Articular chondrocyte of knee joint (primary cell): ENCODE data around the gene SBF2. TPM values are rescaled to one million over a fixed set of nuclear protein-coding genes. Genes with fewer than 3 reads are reported as not detected.

Experiments
- small RNA-seq: library from RNA; depleted of rRNA; stranded (forward); fragments of <200 nt; gene quantifications from one replicate; pipeline ENCODE3, GENCODE V24; 2012
- total RNA-seq: library from RNA; depleted of rRNA; stranded (reverse); fragments of >200 nt; gene quantifications from 2 replicates; pipeline ENCODE4 v1.2.3, GENCODE V29; 2012

SBF2 gene
- 78.1 and 83.7 TPM in 2 replicates for total RNA-seq

DNA sequence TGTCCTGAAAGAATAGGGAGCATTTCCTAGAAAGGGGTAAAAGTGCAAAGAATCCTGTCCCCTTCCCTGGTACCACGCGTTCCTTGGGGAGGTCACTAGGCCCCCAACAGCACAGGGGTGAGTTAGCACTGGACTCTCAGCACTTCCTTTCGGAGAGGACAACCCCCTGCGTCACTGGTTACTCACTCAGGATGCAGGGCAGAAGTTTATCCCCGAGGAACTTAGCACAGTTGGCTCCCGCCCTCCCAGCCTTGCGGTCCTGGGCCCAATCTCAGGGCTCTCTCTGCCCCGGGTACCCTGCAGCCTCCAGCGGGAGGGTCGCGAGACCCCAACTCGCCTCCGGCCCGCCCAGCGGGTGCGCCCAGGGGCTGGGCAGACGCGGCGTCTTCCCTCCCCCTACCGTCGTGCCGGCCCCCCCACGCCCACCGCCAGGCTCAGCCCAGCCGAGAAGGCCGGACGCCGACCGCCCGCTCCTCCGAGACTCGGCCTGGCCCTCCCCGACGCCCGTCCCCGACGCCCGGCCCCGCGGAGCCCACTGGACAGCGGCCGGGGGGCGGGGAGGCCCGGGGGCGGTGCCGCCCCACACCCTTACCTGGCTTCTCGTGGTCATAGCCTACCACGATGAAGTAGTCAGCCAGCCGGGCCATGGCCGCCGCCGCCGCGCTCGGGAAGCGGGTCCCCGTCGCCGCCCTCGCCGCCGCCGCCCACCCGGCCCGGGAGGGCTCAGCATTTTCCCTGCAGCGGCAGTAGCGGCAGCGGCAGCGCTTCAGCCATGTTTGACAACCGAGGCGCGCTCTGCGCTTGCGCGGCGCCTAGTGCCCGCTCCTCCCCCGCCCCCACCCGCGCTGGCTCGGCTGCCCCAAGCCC is at the start of gene SBF2:
TSS of gene SBF2 (minus strand) at position 797 of the 867 bp plus-strand sequence. CDS start at position 647, 150 bp downstream.

GRCh38 chr11:10304495-10305261 is 10.7 kb upstream of the SBF2 start, which contains the start of gene ADM:
Gene ADM (plus strand): TSS chr11:10305073. CDS start chr11:10305701, 628 bp downstream.

Small RNA genes lying within 50 kb of the gene (small RNA-seq; reads per million reads assigned to genes)
- gene AC080023.2 = not detected
- not detected for gene RNU7-28P

Other genes with a start within 250 kb of the SBF2 start
- gene ADM, start 10.9 kb upstream of the SBF2 start, total RNA-seq = 447 and 882 TPM in 2 replicates
- gene AMPD3, start 161.0 kb upstream of the SBF2 start, total RNA-seq = 8.4 and 12.0 TPM in 2 replicates
- gene RNF141, start 247.0 kb upstream of the SBF2 start, total RNA-seq = 55.4 and 71.5 TPM in 2 replicates